GM12801 (cell line): ENCODE results near the gene FAM210A.

Experiments used
- TF ChIP-seq, protein P1 (sequence below): IDR thresholded peaks from one replicate; pipeline ENCODE4 v1.5.1; 2011; ENCODE audit warnings: control low read depth; ENCODE audit not compliant: insufficient read length; ENCODE audit errors: extremely low read depth

Gene FAM210A

GRCh38 chr18:13720123-13720522 is 6.2 kb downstream of the FAM210A start:
- TF ChIP-seq, protein P1, sequence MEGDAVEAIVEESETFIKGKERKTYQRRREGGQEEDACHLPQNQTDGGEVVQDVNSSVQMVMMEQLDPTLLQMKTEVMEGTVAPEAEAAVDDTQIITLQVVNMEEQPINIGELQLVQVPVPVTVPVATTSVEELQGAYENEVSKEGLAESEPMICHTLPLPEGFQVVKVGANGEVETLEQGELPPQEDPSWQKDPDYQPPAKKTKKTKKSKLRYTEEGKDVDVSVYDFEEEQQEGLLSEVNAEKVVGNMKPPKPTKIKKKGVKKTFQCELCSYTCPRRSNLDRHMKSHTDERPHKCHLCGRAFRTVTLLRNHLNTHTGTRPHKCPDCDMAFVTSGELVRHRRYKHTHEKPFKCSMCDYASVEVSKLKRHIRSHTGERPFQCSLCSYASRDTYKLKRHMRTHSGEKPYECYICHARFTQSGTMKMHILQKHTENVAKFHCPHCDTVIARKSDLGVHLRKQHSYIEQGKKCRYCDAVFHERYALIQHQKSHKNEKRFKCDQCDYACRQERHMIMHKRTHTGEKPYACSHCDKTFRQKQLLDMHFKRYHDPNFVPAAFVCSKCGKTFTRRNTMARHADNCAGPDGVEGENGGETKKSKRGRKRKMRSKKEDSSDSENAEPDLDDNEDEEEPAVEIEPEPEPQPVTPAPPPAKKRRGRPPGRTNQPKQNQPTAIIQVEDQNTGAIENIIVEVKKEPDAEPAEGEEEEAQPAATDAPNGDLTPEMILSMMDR: no peak

DNA sequence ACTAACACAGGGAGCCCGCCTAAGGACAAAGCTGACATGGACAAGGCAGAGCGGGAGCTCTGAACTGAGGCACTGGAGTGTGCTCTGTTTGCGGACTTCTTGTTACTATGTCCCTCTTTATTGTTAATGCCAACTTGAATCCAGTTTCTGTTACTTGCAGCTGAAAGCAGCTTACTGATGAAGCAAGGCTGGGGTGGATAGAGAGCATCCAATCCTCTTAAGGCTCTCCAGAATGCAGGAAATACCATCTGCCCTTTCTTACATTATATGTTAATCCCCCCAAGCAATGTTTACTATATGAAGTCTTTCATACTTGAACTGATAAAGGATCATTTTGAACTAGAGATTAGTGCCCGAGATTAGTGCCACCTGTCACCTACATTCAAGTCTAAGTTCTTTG is 9.4 kb downstream of the FAM210A start:
- TF ChIP-seq, protein P1: no peak

DNA sequence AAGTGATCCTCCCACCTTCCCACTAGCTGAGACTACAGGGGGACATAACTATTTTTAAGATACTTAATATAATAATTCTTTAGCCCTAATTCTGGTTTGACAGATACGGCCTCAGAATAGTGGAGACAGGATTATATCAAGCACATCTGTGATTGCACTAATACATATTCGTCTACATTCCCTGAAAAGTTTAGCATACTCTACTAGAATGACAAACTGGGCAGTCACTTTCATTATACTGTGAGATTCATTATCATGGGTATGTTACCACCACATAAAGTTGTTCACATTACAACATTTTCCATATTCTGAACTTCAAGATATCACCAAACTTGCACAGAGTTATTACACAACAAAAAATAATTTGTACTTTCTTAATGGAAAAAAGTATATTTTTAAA is 11.0 kb downstream of the FAM210A start:
- TF ChIP-seq, protein P1: no peak

- TF ChIP-seq, protein P1: no peak
These were observed 12.8 kb downstream of the FAM210A start for GRCh38 chr18:13713455-13714055.

GRCh38 chr18:13712400-13713131 is 13.8 kb downstream of the FAM210A start:
- TF ChIP-seq, protein P1: no peak

GRCh38 chr18:13710414-13710831 is 15.9 kb downstream of the FAM210A start:
- TF ChIP-seq, protein P1: no peak

DNA sequence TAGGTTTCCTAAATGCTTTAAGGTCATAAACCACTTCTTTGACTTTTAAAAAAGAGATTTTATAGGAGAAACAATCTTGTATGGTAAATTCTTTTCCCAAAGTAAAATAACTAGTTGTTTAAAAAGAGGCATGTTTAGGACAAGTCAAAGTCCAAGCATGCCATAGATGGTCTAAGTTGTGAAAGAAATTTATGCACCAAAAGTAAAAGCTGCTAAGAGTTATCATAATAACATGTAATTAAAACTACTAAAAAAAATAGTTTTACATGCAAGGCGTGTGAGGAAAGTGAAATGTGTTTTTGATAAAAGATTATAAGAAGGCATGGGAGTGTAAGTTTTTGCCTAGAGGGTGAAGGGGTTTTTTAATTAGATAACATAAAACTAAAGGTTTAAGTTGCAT is 22.5 kb downstream of the FAM210A start:
- TF ChIP-seq, protein P1: no peak
